HG03095 (cell line): ENCODE data around the gene ATP10B.

Experiments
- ATAC-seq: cut with Tn5 transposase; IDR thresholded peaks from one replicate; pipeline ENCODE4 v1.9.1; 2021; ENCODE audit warnings: moderate library complexity; ENCODE audit not compliant: unreplicated experiment

Gene ATP10B

DNA sequence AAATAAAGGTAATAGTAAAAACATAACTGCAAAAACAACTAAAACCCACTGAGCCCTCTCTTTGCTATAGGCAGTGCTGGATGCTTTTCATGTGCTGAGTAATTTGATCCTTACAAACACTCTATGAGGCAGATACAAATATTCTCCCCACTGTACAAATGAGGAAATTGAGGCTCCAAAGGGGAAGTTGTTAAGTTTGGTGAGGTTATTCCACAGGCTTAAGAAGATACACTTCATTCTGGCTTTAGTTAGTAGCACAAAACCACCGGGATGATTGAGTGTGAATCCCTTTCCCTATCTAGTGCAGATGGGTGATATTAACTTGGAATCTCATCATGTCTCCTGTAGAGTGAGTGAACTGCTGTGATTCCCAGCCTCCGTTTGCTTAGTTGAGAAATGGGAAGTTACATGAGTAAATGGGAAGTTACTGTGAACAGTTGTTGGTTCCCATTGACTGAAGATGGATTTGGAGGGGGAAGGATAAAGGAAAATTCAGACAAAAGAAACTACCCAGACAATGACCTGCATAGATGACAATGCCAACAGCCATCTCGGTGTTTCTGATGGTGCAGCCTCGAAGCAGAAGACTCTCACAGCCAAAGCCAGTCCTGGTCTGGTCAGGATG lies 208.3 kb downstream of the ATP10B start:
- ATAC-seq: no peak

- ATAC-seq: no peak
Measured at GRCh38 chr5:160641405-160641804, 210.6 kb downstream of the ATP10B start.

DNA sequence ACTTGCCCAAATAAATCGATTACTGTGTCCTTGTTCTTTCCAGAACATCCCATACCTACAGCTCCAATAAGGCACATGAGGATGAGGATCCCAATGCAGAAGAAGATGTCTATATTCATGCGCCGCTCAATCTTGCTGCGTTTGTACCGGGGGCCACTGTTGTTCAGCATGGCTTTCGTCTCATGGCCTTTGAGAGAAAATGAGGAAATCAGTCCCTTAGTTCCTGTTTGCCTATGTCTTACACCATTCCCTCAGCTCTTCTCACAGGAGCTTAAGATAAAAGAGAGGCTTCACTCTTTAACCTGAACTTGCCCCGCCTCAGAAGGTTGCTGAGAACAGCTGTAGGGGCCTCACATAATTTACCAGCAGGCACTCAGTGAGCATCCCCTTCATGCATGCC lies 211.6 kb downstream of the ATP10B start:
- no peak for ATAC-seq

DNA sequence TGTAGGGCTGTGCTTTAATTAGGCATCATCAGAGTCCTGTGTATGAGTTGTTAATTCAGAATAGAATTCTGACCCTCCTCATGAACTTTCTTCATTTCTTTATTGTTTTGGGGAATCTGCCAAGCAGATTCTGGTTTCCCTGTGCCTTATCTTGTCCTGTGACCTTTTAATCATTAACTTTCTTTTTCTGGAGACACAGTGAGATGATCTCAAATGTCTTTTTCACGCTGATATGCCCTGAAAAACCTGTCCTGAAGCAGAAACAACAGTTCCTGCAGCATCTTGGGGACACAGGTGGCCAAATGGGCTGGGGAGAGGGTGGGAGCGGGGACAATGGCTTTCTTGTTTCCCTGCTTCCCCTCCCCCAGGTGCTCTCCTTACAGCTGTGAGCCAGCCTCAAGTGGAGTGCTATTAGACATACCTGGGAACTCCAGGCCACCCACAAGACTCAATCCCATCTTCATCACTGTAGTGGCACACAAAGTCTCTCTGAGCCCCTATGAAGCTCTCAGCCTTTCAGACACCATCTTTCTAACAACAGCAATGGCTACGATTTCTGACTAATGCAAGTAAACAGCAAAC lies 213.8 kb downstream of the ATP10B start:
- no peak for ATAC-seq

GRCh38 chr5:160637357-160638090 lies 214.5 kb downstream of the ATP10B start:
- no peak for ATAC-seq

- ATAC-seq: no peak
Measured at GRCh38 chr5:160635663-160636062, 216.3 kb downstream of the ATP10B start.

DNA sequence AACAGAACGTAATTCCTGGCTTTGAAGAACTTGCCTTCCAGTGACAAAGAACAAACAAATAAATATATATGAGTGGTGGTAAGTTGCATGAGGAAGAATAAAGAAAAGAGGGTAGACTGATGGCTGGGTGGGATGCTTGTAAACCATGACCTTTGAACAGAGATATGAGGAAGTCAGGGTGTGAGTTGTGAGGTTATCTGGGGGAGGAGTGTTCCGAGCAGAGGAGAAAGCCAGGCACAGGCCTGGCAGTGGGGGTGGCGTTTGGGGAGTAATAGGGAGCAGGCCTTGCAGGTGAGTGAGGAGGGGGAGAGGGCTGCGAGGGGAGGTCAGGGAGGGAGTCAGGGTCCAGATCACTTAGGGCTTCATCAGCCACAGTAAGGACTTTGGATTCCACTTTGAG lies 217.0 kb downstream of the ATP10B start:
- no peak for ATAC-seq

DNA sequence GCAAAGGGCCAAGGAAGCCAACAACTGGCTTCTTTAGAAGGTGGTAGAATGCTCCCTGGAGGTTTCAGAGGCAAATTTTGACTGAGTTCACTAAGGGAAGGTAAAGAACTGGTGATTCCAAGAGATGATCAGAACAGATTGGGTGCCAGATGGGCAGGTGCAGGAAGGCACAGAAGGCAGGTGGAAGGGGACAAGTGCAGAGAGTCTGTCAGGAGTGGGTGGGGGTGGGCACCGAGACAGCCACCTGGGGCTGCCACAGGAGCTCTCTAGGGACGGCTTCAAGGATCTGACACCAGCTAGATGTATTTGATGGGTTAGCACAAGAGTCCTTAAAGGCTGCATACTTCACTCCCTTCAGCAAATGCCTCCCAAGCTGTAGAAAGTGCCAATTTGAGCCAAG lies 223.0 kb downstream of the ATP10B start:
- no peak for ATAC-seq

GRCh38 chr5:160628619-160628968 lies 223.4 kb downstream of the ATP10B start:
- no peak for ATAC-seq

DNA sequence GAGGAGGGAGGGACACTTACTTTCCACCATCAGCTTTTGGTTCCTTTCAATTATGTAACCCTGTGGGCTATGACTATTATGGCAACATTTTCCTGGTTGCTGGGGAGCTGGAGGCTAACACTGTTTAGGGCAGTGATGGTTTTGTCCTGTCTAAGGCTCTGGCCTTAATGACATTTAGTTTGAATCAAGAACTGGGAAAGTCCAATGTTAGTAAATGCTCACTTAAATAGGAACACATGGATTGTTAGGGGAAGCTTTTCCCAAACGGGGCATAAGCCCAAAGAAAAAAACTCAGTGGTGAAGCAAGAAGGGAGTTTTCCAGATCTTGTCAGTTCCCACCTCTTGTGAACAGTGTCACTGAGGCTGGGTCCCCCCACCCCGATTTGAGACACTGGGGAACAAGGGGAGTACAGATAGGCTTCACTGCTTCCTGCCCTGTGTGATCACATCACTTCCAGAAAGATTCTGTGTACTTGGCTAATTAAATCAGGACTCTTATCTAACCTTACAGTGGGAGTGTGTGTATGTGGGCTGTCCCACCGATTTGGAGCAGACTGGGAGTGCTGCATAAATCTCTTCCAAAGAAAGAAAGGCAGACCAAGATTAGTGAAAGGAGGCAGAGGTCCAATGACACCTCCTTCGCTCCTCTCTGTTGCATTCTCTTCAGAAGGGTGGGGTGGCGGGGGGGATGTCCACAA lies 223.9 kb downstream of the ATP10B start:
- no peak for ATAC-seq

GRCh38 chr5:160626322-160626721 lies 225.7 kb downstream of the ATP10B start:
- no peak for ATAC-seq

DNA sequence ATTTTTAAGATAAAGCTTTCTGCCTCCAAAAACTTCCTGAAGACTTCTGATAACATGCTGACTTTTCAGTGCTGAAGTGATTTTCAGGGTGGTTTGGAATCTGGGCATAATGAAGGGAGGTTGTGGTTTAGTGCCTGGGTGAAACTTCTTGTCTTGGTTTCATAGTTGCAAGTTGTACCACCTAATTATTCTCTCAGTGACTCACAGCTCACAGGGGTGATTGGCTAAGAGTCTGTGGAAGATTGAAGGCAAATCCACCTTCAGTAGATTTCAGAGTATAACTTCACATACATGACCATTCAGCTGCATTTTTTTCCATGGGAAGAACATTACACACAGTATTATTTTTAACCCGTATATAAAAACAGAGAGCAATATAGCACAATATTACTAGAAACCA lies 230.5 kb downstream of the ATP10B start:
- ATAC-seq: no peak

GRCh38 chr5:160620401-160620800 lies 231.6 kb downstream of the ATP10B start:
- ATAC-seq: no peak

DNA sequence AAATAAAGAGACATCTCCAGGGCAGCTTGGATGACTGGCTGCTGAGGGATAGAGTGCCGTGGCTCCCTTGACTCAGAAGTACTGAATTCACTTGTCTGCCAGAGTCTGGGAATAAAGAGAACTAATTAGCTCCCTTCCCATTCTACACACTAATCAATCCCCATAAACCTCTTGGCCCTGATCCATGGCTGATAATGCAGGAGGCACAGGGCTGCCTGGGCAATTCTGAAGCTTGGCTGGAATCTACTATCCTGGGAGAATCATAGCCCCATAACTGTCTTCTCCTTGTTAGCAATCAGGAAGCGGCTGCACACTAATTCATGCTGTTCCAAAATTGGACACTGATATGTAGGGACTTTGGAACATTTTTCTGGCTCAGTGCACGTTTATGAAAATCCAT lies 232.6 kb downstream of the ATP10B start:
- ATAC-seq: no peak

DNA sequence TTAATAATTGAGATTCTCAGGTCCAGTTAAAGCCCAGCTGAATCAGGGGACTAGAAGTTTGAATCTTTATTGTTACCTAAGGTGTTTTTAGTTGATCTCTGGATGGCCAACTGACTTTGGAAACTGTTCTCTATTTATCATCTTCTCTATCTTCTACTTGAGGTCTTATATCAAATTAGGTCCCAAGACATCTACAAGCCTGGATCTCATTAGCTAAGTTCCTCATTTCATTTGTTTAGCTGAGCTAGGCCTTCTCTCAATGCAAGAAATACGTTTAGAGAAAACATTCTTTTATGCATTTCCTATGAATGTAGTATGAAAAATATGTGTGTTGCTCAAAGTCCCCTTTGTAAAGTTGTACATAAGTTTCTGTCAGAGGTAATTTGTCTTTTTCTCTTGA lies 233.7 kb downstream of the ATP10B start:
- no peak for ATAC-seq

DNA sequence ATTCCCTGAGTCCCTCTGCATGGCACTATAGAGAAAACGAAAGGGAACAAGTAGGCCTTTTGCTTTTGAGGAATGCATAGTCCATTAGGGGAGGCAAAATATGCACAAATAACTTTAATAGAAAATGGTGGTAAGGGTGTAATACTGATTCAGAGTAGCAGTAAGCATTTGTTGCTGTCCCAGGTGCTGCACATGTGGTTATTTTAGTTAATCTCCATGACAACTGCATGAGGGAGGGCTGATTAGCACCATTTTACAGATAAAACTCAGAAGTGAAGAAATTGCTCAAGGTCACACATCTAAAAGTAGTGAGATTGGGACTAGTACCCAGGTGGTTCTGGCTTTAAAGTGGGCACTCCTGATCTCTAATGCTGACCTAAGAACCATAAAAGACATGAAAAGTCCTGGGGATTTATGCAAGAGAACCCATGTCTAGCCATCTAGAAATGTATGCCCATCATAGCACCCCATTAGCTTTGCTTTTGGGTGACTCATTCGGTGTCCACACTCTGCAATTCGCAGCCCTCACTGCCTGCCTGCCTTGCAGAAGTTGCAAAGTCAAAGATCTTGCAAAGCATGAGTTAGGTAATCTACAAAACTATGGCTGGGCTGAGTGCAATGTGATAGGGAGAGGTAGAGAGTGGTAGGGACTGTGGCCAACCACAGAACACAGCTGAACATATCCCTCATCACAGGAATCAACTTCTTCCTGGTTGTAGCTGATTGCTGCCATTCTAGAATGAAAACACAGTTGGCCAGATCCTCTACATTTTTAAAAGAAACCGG lies 235.1 kb downstream of the ATP10B start:
- ATAC-seq: no peak

DNA sequence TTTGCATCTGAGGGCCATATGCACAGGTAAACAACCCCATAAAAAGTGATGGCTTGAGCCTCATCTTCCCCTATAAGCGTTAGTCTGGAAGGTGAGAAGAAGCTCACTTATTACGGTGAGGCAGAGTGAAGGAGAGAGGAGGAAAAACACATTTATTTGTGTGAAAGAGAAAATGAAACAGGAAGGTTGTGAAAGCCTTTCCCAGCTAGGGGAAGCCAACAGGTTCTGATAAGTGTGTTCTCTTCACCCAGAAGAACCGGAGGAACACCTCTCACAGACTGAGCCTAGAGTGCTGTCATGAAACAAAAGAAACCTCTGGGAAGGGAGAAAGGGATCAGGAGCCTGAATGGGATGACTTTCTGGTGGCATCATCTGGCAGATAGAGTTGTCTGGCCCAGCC lies 237.9 kb downstream of the ATP10B start:
- no peak for ATAC-seq

DNA sequence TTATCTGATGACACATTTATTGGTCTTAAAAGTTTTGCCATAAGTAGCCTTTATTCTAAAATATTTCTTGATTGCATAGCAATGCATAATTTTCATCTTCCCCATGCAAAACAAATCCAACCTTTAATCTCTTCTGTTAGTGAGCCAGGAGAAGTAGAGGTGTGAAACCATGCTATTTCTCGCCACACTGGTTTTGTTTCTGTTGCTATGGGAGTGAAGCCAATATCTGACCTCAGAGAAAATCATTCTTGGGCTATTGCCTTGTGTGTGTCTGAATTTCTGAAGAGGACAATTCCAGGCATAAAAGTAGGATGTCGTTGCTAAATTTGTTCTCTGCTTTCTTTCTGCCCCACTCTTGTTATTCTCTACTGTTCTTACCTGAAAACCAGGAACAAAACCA lies 246.7 kb downstream of the ATP10B start:
- no peak for ATAC-seq

DNA sequence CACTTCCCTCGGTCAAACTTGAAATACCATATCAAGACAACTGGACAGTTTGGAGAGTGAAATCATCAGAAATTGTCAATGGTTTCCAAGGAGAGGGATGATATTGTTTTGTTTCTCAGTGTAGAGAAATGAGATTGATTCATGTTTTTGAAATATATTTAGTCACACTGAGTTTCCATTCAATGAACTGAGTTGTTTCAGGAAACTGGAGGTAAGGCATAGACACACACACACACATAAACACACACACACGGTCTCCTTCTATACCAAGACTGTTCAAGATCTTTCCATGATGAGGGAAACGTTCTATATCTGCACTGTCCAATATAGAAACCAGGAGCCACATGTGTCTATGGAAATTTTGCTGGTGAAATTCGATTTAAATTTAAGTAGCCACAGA lies 247.5 kb downstream of the ATP10B start:
- ATAC-seq: no peak

GRCh38 chr5:160602744-160603143 lies 249.3 kb downstream of the ATP10B start:
- ATAC-seq: no peak

- no peak for ATAC-seq
Measured at GRCh38 chr5:160601046-160601445, 251.0 kb downstream of the ATP10B start.
